ENCODE measurements around the gene FOXC2.

DNA sequence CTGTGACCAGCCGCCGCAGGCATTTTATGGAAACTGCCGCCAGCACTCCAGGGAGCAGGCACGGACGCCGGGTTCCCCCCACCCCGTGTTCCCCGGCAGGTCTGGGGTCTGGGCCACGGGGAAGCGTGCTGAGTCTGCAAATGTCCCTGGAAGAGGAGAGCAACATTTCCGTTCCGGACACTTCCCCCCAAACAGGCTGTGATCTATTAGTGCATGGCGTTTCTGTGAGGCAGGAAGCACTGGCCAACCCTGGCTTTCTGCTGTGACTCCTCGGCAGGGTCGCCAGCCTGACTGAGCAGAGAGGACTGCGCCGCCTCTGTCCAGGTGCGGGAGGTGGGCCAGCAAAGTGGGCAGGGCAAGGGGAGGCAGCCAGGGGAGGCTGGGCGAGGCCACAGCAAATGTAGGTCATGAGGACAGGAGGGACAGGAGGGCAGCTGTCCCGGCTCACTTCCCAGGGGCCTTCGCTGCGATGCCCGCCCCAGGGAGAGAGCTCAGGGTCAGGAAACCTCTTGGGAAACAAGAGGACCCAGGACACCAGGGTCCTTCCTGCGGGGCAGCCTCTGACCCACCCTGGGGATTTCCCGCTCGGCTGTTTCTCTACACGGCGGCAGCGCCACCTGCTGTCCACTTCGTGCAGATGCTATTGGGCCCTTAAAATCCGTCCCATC lies 46.8 kb upstream of the FOXC2 start:
- TF ChIP-seq, protein P1, sequence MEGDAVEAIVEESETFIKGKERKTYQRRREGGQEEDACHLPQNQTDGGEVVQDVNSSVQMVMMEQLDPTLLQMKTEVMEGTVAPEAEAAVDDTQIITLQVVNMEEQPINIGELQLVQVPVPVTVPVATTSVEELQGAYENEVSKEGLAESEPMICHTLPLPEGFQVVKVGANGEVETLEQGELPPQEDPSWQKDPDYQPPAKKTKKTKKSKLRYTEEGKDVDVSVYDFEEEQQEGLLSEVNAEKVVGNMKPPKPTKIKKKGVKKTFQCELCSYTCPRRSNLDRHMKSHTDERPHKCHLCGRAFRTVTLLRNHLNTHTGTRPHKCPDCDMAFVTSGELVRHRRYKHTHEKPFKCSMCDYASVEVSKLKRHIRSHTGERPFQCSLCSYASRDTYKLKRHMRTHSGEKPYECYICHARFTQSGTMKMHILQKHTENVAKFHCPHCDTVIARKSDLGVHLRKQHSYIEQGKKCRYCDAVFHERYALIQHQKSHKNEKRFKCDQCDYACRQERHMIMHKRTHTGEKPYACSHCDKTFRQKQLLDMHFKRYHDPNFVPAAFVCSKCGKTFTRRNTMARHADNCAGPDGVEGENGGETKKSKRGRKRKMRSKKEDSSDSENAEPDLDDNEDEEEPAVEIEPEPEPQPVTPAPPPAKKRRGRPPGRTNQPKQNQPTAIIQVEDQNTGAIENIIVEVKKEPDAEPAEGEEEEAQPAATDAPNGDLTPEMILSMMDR (IDR thresholded peaks at IDR 0.05): peak; percentile 69 to 98 (median 92)
- no peak for TF ChIP-seq POLR2A (IDR thresholded peaks at IDR 0.05)
